ENCODE data around the gene DDX28.
"Not testable (repeated sequence)": the region's sequence is repeated elsewhere in the genome, so short reads cannot be mapped to it uniquely, and the experiment has no call there.

DDX28 gene

GRCh38 chr16:67979955-67980678 lies 42.9 kb downstream of the DDX28 start, which contains the start of gene DPEP3:
TSS of gene DPEP3 (minus strand) at chr16:67980499. CDS start at chr16:67980380, 119 bp downstream.
- no peak within 1 kb of the TSS for H3K4me3 ChIP-seq (ENCODE audit: low read depth, low read length)
- TF ChIP-seq CTCF (IDR thresholded peaks at IDR 0.05; ENCODE audit: low read depth, low read length), result peak; percentile 4
- no peak for TF ChIP-seq MYC (IDR thresholded peaks at IDR 0.05; ENCODE audit: low read depth, low read length)
- no peak for DNase-seq (ENCODE audit: low read depth)

GRCh38 chr16:67977469-67978227 lies 45.4 kb downstream of the DDX28 start:
- no peak for DNase-seq (ENCODE audit: low read depth)
- no peak overlapping the region for H3K4me3 ChIP-seq (ENCODE audit: low read depth, low read length)
- TF ChIP-seq CTCF (IDR thresholded peaks at IDR 0.05; ENCODE audit: low read depth, low read length), result no peak
- no peak for TF ChIP-seq MAX (IDR thresholded peaks at IDR 0.05; ENCODE audit: low read depth, low read length)
- no peak for TF ChIP-seq MYC (IDR thresholded peaks at IDR 0.05; ENCODE audit: low read depth, low read length)
- TF ChIP-seq POLR2A (IDR thresholded peaks at IDR 0.05; ENCODE audit: extremely low read depth, insufficient read length), result no peak

GRCh38 chr16:67977005-67977404 lies 46.0 kb downstream of the DDX28 start:
- DNase-seq (ENCODE audit: low read depth), result no peak
- no peak overlapping the region for H3K4me3 ChIP-seq (ENCODE audit: low read depth, low read length)
- TF ChIP-seq POLR2A (IDR thresholded peaks at IDR 0.05; ENCODE audit: extremely low read depth, insufficient read length) (no peak), MAX (IDR thresholded peaks at IDR 0.05; ENCODE audit: low read depth, low read length) (no peak), MYC (IDR thresholded peaks at IDR 0.05; ENCODE audit: low read depth, low read length) (no peak), CTCF (IDR thresholded peaks at IDR 0.05; ENCODE audit: low read depth, low read length) (no peak)

- TF ChIP-seq MYC (IDR thresholded peaks at IDR 0.05; ENCODE audit: low read depth, low read length), result no peak
- no peak for TF ChIP-seq POLR2A (IDR thresholded peaks at IDR 0.05; ENCODE audit: extremely low read depth, insufficient read length)
- no peak for TF ChIP-seq MAX (IDR thresholded peaks at IDR 0.05; ENCODE audit: low read depth, low read length)
- TF ChIP-seq CTCF (IDR thresholded peaks at IDR 0.05; ENCODE audit: low read depth, low read length), result no peak
- no peak overlapping the region for H3K4me3 ChIP-seq (ENCODE audit: low read depth, low read length)
- no peak for DNase-seq (ENCODE audit: low read depth)
Measured at GRCh38 chr16:67976205-67976604, 46.8 kb downstream of the DDX28 start.

GRCh38 chr16:67975321-67976105 lies 47.5 kb downstream of the DDX28 start:
- DNase-seq (ENCODE audit: low read depth), result no peak
- TF ChIP-seq MYC (IDR thresholded peaks at IDR 0.05; ENCODE audit: low read depth, low read length) (no peak), POLR2A (IDR thresholded peaks at IDR 0.05; ENCODE audit: extremely low read depth, insufficient read length) (no peak), MAX (IDR thresholded peaks at IDR 0.05; ENCODE audit: low read depth, low read length) (no peak), CTCF (IDR thresholded peaks at IDR 0.05; ENCODE audit: low read depth, low read length) (no peak)
- H3K4me3 ChIP-seq (ENCODE audit: low read depth, low read length), result no peak overlapping the region

- not testable (repeated sequence) for H3K4me3 ChIP-seq (ENCODE audit: low read depth, low read length); DNase-seq (ENCODE audit: low read depth)
Measured at GRCh38 chr16:67972285-67972684, 50.7 kb downstream of the DDX28 start.

Data from NB4 (cell line).